Keratinocyte (primary cell): ENCODE measurements around the gene IFRD2. TPM values are rescaled to one million over a fixed set of nuclear protein-coding genes. Genes with fewer than 3 reads are reported as not detected.

Experiments
- DNase-seq: peaks from one replicate; pipeline ENCODE4 v3.0.0-alpha.2; 2011; ENCODE audit warnings: low read depth, missing footprints, low spot score
- FAIRE-seq: peaks from 2 replicates; lab custom pipeline; 2011; peaks lifted over from hg19 to GRCh38; lab: Jason Lieb, UNC
- H2AFZ ChIP-seq: 2 replicates; pipeline ENCODE4 v1.6.0; 2012; ENCODE audit warnings: low read length, control low read depth, inconsistent platforms; ENCODE audit not compliant: control insufficient read depth
- H3K27ac ChIP-seq: 2 replicates; pipeline ENCODE4 v1.5.1; 2011; ENCODE audit warnings: low read length; ENCODE audit not compliant: control insufficient read depth, insufficient read depth
- H3K27me3 ChIP-seq: 3 replicates; pipeline ENCODE4 v1.6.0; 2011; ENCODE audit warnings: low read length; ENCODE audit not compliant: control insufficient read depth, insufficient read depth; ENCODE audit errors: extremely low read depth
- H3K36me3 ChIP-seq, 2 experiments: 2 replicates in 1 of 2; 3 replicates in 1 of 2; pipeline ENCODE4 v1.5.1; 2011; ENCODE audit warnings: low read length in 2 of 2, mild to moderate bottlenecking in 1 of 2; ENCODE audit not compliant: control insufficient read depth in 2 of 2, insufficient read depth in 2 of 2; ENCODE audit errors: extremely low read depth in 1 of 2
- H3K4me1 ChIP-seq: 3 replicates; pipeline ENCODE4 v1.5.1; 2011; ENCODE audit warnings: low read length; ENCODE audit not compliant: control insufficient read depth, insufficient read depth; ENCODE audit errors: extremely low read depth
- H3K4me2 ChIP-seq: 3 replicates; pipeline ENCODE4 v1.6.0; 2011; ENCODE audit warnings: low read depth, low read length; ENCODE audit not compliant: control insufficient read depth, insufficient read depth; ENCODE audit errors: extremely low read depth
- H3K4me3 ChIP-seq, 3 experiments: fragments of 200-600 bp in 1 of 3; sonication (generic) in 1 of 3; 2 replicates in 2 of 3; 3 replicates in 1 of 3; pipeline ENCODE4 v1.5.1; 2011 to 2016; ENCODE audit warnings: low read length in 3 of 3, mild to moderate bottlenecking in 3 of 3, control low read depth in 2 of 3, inconsistent platforms in 1 of 3, low read depth in 1 of 3, mixed read lengths in 1 of 3, mixed run types in 1 of 3, moderate library complexity in 1 of 3; ENCODE audit not compliant: control insufficient read depth in 2 of 3, insufficient read depth in 2 of 3; ENCODE audit errors: extremely low read depth in 1 of 3
- H3K79me2 ChIP-seq: 2 replicates; pipeline ENCODE4 v1.6.0; 2012; ENCODE audit warnings: low read length; ENCODE audit not compliant: control insufficient read depth, insufficient read depth
- H3K9ac ChIP-seq: 3 replicates; pipeline ENCODE4 v1.6.0; 2011; ENCODE audit warnings: low read length; ENCODE audit not compliant: control insufficient read depth, insufficient read depth; ENCODE audit errors: extremely low read depth
- H3K9me1 ChIP-seq: 3 replicates; pipeline ENCODE4 v1.6.0; 2011; ENCODE audit warnings: low read length; ENCODE audit not compliant: control insufficient read depth, insufficient read depth; ENCODE audit errors: extremely low read depth
- H3K9me3 ChIP-seq: 2 replicates; pipeline ENCODE4 v1.5.1; 2012; ENCODE audit warnings: low read depth, low read length; ENCODE audit not compliant: control insufficient read depth
- H4K20me1 ChIP-seq: 3 replicates; pipeline ENCODE4 v1.6.0; 2011; ENCODE audit warnings: low read length; ENCODE audit not compliant: control insufficient read depth, insufficient read depth; ENCODE audit errors: extremely low read depth
- EZH2 ChIP-seq: IDR thresholded peaks from one replicate; pipeline ENCODE4 v1.6.1; 2012; ENCODE audit warnings: inconsistent platforms, mild to moderate bottlenecking, low read length, moderate library complexity
- dilution Hi-C: fragments of 300-500 bp; cut with MboI; formaldehyde crosslinking; loops from one replicate; pipeline ENCODE4 v1.7.0; 2020; ENCODE audit warnings: low sequenced_read_pairs; ENCODE audit not compliant: extremely low pct_ligation_motif_present
- polyA plus RNA-seq, 5 experiments: library from polyadenylated mRNA; depleted of rRNA in 3 of 5; stranded (reverse) in 3 of 5; stranded (forward) in 1 of 5; unstranded in 1 of 5; fragments of >200 nt; gene quantifications; 1 replicate in 1 of 5; 2 replicates in 3 of 5; 3 replicates in 1 of 5; pipeline versions ENCODE4 v1.2.1 to v1.2.3, GENCODE V29; 2011 to 2012; ENCODE audit warnings: missing spikeins in 2 of 5, low read depth in 1 of 5, low replicate concordance in 1 of 5
- TF ChIP-seq, protein P1 (sequence below), 3 experiments: IDR thresholded peaks in 1 of 3; conservative IDR thresholded peaks in 1 of 3; optimal IDR thresholded peaks in 1 of 3; 2 replicates in 2 of 3; 3 replicates in 1 of 3; pipeline versions ENCODE3 to v1.5.1; 2011; ENCODE audit warnings: low read length in 3 of 3, mild to moderate bottlenecking in 3 of 3, moderate library complexity in 2 of 3, control low read depth in 1 of 3, inconsistent platforms in 1 of 3; ENCODE audit not compliant: insufficient read depth in 2 of 3; ENCODE audit errors: extremely low read depth in 1 of 3

Gene IFRD2
- polyA plus RNA-seq, 1 donor (not counting 4 experiments of a cell fraction or from before 2014, with no cell fraction given): 50.3 TPM

DNA sequence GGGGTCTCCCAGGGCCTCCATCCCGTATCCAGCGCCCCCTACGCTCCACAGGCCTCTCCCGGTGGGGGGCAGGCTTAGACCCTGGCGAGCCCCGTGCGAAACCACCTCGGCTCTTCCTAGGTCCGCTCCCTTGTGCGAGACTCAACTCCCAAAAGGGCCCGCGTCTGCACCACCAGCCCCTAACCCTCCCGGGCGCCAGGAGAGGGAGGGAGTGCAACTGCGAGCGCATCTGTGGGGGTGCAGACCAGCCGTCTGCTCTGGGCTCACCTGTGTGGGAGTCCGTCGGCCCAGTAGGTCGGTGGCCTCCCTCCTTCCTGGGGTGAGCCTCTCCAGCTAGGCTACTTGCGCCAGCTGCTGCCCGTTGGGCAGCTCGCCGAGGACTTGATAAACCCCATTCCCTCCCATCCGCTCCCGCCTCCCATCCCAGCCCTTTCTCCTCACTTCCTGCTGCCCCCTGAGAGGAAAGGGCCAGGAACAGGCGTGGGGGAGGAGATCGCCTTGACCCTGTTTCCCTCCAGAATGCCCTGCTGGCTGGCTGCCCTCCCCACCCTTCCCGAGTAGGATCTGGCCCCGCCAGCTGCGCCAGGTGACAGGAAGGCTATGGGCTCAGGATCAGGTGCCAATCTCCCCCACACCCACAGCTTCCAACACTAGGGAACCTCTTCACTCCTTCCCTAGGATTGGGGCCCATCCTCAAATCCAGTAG, 30.3 kb upstream of the IFRD2 start, which contains the start of gene HYAL2:
HYAL2 (minus strand) TSS at position 360 of the 706 bp plus-strand sequence. CDS start 2,256 bp downstream, outside the sequence.
- TF ChIP-seq, protein P1, sequence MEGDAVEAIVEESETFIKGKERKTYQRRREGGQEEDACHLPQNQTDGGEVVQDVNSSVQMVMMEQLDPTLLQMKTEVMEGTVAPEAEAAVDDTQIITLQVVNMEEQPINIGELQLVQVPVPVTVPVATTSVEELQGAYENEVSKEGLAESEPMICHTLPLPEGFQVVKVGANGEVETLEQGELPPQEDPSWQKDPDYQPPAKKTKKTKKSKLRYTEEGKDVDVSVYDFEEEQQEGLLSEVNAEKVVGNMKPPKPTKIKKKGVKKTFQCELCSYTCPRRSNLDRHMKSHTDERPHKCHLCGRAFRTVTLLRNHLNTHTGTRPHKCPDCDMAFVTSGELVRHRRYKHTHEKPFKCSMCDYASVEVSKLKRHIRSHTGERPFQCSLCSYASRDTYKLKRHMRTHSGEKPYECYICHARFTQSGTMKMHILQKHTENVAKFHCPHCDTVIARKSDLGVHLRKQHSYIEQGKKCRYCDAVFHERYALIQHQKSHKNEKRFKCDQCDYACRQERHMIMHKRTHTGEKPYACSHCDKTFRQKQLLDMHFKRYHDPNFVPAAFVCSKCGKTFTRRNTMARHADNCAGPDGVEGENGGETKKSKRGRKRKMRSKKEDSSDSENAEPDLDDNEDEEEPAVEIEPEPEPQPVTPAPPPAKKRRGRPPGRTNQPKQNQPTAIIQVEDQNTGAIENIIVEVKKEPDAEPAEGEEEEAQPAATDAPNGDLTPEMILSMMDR (optimal IDR thresholded peaks at IDR 0.05 in 1 of 3, IDR thresholded peaks at IDR 0.05 in 1 of 3, conservative IDR thresholded peaks at IDR 0.05 in 1 of 3; ENCODE audit: extremely low read depth in 1 of 3, insufficient read depth in 2 of 3, low read length in 3 of 3): no peak
- no peak for TF ChIP-seq EZH2
- DNase-seq: no peak
- peak within 1 kb of the TSS; percentile 99 for H3K27ac ChIP-seq
- dilution Hi-C loops: no loop called here
- H3K9ac ChIP-seq: peak within 1 kb of the TSS; percentile 98
- H3K4me2 ChIP-seq: peak within 1 kb of the TSS; percentile 99
- peaks cover 22 to 31% of the 10 kb centered on the region in 2 experiments for H3K36me3 ChIP-seq
- H3K27me3 ChIP-seq: no peaks in the 10 kb centered on the region
- no peak for FAIRE-seq
- H3K9me3 ChIP-seq: no peaks in the 10 kb centered on the region
- peaks cover 38% of the 10 kb centered on the region for H3K4me1 ChIP-seq
- H3K9me1 ChIP-seq: peaks cover 3% of the 10 kb centered on the region
- peaks cover 48% of the 10 kb centered on the region for H3K79me2 ChIP-seq
- peak within 1 kb of the TSS; percentile 96 for H2AFZ ChIP-seq
- H3K4me3 ChIP-seq: peak within 1 kb of the TSS; percentile 52 to 89 (median 84)
- no peaks in the 10 kb centered on the region for H4K20me1 ChIP-seq

DNA sequence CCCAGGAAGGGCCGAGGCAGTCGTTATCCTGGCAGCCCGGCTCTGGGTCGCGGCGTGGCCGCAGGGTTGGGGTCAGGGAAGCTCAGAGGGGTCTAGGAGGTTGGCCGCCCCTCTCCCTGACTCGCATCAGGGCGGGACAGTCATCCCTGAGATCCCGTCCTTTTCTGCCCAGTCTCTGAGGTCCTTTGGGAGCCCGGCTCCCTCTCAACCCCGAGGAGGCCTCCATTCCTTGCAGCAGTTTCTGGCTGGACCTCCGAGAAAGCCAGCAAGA, 29.8 kb upstream of the IFRD2 start:
- TF ChIP-seq, protein P1 (optimal IDR thresholded peaks at IDR 0.05 in 1 of 3, IDR thresholded peaks at IDR 0.05 in 1 of 3, conservative IDR thresholded peaks at IDR 0.05 in 1 of 3; ENCODE audit: extremely low read depth in 1 of 3, insufficient read depth in 2 of 3, low read length in 3 of 3): no peak
- TF ChIP-seq EZH2: no peak
- FAIRE-seq (no peak), DNase-seq (no peak)
- Histone ChIP-seq H2AFZ (no peak overlapping the region), H3K4me3 (no peak overlapping the region), H3K27me3 (no peaks in the 10 kb centered on the region), H3K9ac (no peak overlapping the region), H3K36me3 (peaks cover 22 to 36% of the 10 kb centered on the region in 2 experiments), H4K20me1 (no peaks in the 10 kb centered on the region), H3K9me3 (no peaks in the 10 kb centered on the region), H3K9me1 (peaks cover 3% of the 10 kb centered on the region), H3K4me2 (peak overlapping the region; percentile 99), H3K79me2 (peaks cover 43% of the 10 kb centered on the region), H3K27ac (no peak overlapping the region), H3K4me1 (peaks cover 38% of the 10 kb centered on the region)
- dilution Hi-C loops: no loop called here
